Liver (tissue), 9 donors: ENCODE results near the gene TVP23C. TPM values are rescaled to one million over a fixed set of nuclear protein-coding genes. Genes with fewer than 3 reads are reported as not detected.

ENCODE experiments used
- DNase-seq: peaks from one replicate; pipeline ENCODE4 v3.0.0-alpha.2; 2017; ENCODE audit warnings: low spot score
- H3K27ac ChIP-seq, 2 donors: one replicate each; pipeline ENCODE4 v1.7.0; 2013; ENCODE audit warnings: inconsistent platforms in 2 of 2, low read length in 2 of 2, control low read depth in 1 of 2, low read depth in 1 of 2, mild to moderate bottlenecking in 1 of 2
- H3K27me3 ChIP-seq, 4 donors: one replicate each; pipeline versions ENCODE4 v1.6.1 to v1.7.0; 2013; ENCODE audit warnings: low read length in 3 of 4, inconsistent platforms in 1 of 4, mild to moderate bottlenecking in 1 of 4, moderate library complexity in 1 of 4; ENCODE audit not compliant: control insufficient read depth in 4 of 4, insufficient read depth in 4 of 4
- H3K36me3 ChIP-seq, 4 donors: one replicate each; pipeline versions ENCODE4 v1.6.1 to v1.7.0; 2013; ENCODE audit warnings: low read length in 3 of 4, mild to moderate bottlenecking in 3 of 4, low read depth in 1 of 4, moderate library complexity in 1 of 4; ENCODE audit not compliant: control insufficient read depth in 4 of 4, insufficient read depth in 3 of 4
- H3K4me1 ChIP-seq, 4 donors: one replicate each; pipeline versions ENCODE4 v1.6.1 to v1.7.0; 2013; ENCODE audit warnings: low read length in 3 of 4, mild to moderate bottlenecking in 3 of 4, moderate library complexity in 1 of 4; ENCODE audit not compliant: control insufficient read depth in 4 of 4, insufficient read depth in 4 of 4
- H3K4me3 ChIP-seq, 3 donors: one replicate each; pipeline versions ENCODE4 v1.6.1 to v1.7.0; 2013; ENCODE audit warnings: low read length in 3 of 3, control low read depth in 1 of 3, low read depth in 1 of 3, mild to moderate bottlenecking in 1 of 3
- H3K9ac ChIP-seq, 2 donors: one replicate each; pipeline ENCODE4 v1.7.0; 2013; ENCODE audit warnings: low read length in 2 of 2, mild to moderate bottlenecking in 2 of 2, moderate library complexity in 2 of 2, control low read depth in 1 of 2, low read depth in 1 of 2
- H3K9me3 ChIP-seq, 4 donors: one replicate each; pipeline versions ENCODE4 v1.6.1 to v1.7.0; 2013; ENCODE audit warnings: low read length in 3 of 4; ENCODE audit not compliant: control insufficient read depth in 4 of 4
- FOXA1 ChIP-seq: IDR thresholded peaks from 2 replicates; pipeline ENCODE4 v1.6.1; 2016; ENCODE audit warnings: antibody characterized with exemption
- FOXA2 ChIP-seq: IDR thresholded peaks from 2 replicates; pipeline ENCODE4 v1.6.1; 2016; ENCODE audit warnings: antibody characterized with exemption
- GABPA ChIP-seq, 2 donors: IDR thresholded peaks in 1 of 2; conservative IDR thresholded peaks in 1 of 2; 2 replicates each; pipeline ENCODE4 v1.6.1; 2016; ENCODE audit warnings: antibody characterized with exemption in 2 of 2, mild to moderate bottlenecking in 1 of 2, moderate library complexity in 1 of 2
- HNF4A ChIP-seq, 2 donors: conservative IDR thresholded peaks; 2 replicates each; pipeline ENCODE4 v1.6.1; 2016; ENCODE audit warnings: antibody characterized with exemption in 2 of 2, mild to moderate bottlenecking in 2 of 2
- HNF4G ChIP-seq: IDR thresholded peaks from 2 replicates; pipeline ENCODE4 v1.6.1; 2016; ENCODE audit warnings: antibody characterized with exemption
- JUND ChIP-seq, 2 donors: IDR thresholded peaks; 2 replicates each; pipeline ENCODE4 v1.6.1; 2016; ENCODE audit warnings: antibody characterized with exemption in 2 of 2
- RAD21 ChIP-seq, 2 donors: IDR thresholded peaks; 2 replicates each; pipeline ENCODE4 v1.6.1; 2016; ENCODE audit warnings: antibody characterized with exemption in 2 of 2, mild to moderate bottlenecking in 2 of 2
- RXRA ChIP-seq, 2 donors: IDR thresholded peaks; 2 replicates each; pipeline ENCODE4 v1.6.1; 2017 to 2018; ENCODE audit warnings: antibody characterized with exemption in 2 of 2, mild to moderate bottlenecking in 1 of 2
- SP1 ChIP-seq: IDR thresholded peaks from 2 replicates; pipeline ENCODE4 v1.6.1; 2018; ENCODE audit warnings: antibody characterized with exemption, mild to moderate bottlenecking
- TAF1 ChIP-seq: conservative IDR thresholded peaks from 2 replicates; pipeline ENCODE4 v1.6.1; 2016; ENCODE audit warnings: antibody characterized with exemption, mild to moderate bottlenecking
- YY1 ChIP-seq: IDR thresholded peaks from 2 replicates; pipeline ENCODE4 v1.6.1; 2016; ENCODE audit warnings: antibody characterized with exemption, mild to moderate bottlenecking
- WGBS: extraction: QIAGEN DNeasy Blood & Tissue Kit; methylation state at CpG from one replicate; pipeline ENCODE4 v1.1.7; 2013; 5-methylcytosine and 5-hydroxymethylcytosine counted together
- polyA plus RNA-seq, 2 donors: library from polyadenylated mRNA; stranded (reverse) in 1 of 2; unstranded in 1 of 2; fragments of 200-250 nt in 1 of 2; fragments of >200 nt in 1 of 2; fragmentation: Nextera tagmentation in 1 of 2; extraction: Ambion mirVana in 1 of 2; gene quantifications; one replicate each; pipeline versions ENCODE4 v1.2.1 to v1.2.3, GENCODE V29; 2013 to 2015
- total RNA-seq, 2 donors: library from RNA; depleted of rRNA; stranded (reverse); fragments of >200 nt; gene quantifications; one replicate each; pipeline ENCODE4 v1.2.3, GENCODE V29; 2014
- TF ChIP-seq, protein P1 (sequence below): fragments of 150-350 bp; IDR thresholded peaks from 2 replicates; pipeline ENCODE4 v1.5.1; 2017; ENCODE audit warnings: improper control_type of control experiment, low read depth, low read length; ENCODE audit not compliant: missing input control
- TF ChIP-seq, protein P2 (sequence below): IDR thresholded peaks from 2 replicates; pipeline ENCODE4 v1.6.1; 2016; ENCODE audit warnings: antibody characterized with exemption
- TF ChIP-seq, protein P3 (sequence below): IDR thresholded peaks from 2 replicates; pipeline ENCODE4 v1.6.1; 2016; ENCODE audit warnings: antibody characterized with exemption
- donor health status: healthy.
- donor health status: healthy.
- donor health status: healthy.
- donor health status: healthy.
- donor health status: healthy.

TVP23C gene
- total and polyA plus RNA-seq, 4 donors: 0.77 to 20.7 (median 4.9) TPM

DNA sequence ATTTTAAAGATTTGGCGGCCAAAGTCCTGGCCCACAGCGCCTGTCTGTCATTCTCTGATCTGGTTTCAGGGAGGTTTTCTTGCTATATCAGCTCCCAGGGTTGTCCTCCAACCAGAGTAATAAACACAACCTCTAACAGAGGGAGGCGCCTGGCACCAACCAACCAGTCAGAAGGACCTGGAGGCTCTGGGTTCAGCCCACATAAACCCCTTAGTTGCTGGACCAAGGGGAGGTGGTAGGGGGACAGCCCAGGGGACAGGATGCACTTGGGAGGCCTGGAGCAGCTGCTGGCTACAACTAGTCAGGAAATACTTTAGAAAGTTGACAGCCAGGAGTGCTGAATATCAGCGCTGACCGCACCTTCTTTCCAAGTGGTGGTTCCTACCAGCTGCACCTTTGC lies 54.2 kb downstream of the TVP23C start:
- Histone ChIP-seq H3K9me3 (no peaks in the 10 kb centered on the region), H3K27me3 (no peaks in the 10 kb centered on the region), H3K9ac (no peak overlapping the region), H3K4me3 (no peak overlapping the region), H3K4me1 (no peaks in the 10 kb centered on the region), H3K36me3 (peaks cover 0 to 5% (median 0%) of the 10 kb centered on the region in 4 donors), H3K27ac (no peak overlapping the region)
- TF ChIP-seq FOXA1: no peak
- TF ChIP-seq JUND (IDR thresholded peaks at IDR 0.05): no peak
- no peak for TF ChIP-seq FOXA2
- no peak for DNase-seq
- 88% methylated on average over 5 of the region's 5 CpGs for WGBS

DNA sequence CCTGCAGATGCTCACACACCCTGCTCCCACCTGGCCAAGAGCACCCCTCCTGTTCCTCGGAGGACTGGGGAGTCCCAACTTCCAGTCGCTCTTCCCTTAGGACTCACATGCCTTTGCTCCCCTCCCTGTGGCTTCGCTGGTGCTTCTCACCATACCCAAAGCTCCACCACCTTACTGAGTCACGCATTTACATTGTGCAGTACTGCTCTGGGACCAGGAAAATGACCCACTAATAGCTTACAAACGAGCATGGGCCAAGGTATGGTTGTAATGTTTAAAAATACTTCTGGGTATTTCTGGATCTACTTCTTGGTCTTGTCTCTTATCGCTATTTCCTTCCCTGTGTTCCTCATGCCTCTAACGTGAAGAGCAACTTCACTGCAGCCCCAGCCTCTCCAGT lies 54.8 kb downstream of the TVP23C start:
- Histone ChIP-seq H3K9me3 (no peaks in the 10 kb centered on the region), H3K27me3 (no peaks in the 10 kb centered on the region), H3K4me1 (no peaks in the 10 kb centered on the region), H3K36me3 (peaks cover 0 to 1% (median 0%) of the 10 kb centered on the region in 4 donors), H3K4me3 (no peak overlapping the region), H3K9ac (no peak overlapping the region), H3K27ac (no peak overlapping the region)
- TF ChIP-seq, protein P1, sequence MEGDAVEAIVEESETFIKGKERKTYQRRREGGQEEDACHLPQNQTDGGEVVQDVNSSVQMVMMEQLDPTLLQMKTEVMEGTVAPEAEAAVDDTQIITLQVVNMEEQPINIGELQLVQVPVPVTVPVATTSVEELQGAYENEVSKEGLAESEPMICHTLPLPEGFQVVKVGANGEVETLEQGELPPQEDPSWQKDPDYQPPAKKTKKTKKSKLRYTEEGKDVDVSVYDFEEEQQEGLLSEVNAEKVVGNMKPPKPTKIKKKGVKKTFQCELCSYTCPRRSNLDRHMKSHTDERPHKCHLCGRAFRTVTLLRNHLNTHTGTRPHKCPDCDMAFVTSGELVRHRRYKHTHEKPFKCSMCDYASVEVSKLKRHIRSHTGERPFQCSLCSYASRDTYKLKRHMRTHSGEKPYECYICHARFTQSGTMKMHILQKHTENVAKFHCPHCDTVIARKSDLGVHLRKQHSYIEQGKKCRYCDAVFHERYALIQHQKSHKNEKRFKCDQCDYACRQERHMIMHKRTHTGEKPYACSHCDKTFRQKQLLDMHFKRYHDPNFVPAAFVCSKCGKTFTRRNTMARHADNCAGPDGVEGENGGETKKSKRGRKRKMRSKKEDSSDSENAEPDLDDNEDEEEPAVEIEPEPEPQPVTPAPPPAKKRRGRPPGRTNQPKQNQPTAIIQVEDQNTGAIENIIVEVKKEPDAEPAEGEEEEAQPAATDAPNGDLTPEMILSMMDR: no peak
- TF ChIP-seq, protein P2, sequence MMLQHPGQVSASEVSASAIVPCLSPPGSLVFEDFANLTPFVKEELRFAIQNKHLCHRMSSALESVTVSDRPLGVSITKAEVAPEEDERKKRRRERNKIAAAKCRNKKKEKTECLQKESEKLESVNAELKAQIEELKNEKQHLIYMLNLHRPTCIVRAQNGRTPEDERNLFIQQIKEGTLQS: no peak
- TF ChIP-seq TAF1 (no peak), HNF4G (no peak), RAD21 (IDR thresholded peaks at IDR 0.05) (no peak), HNF4A (conservative IDR thresholded peaks at IDR 0.05) (no peak), YY1 (no peak), GABPA (IDR thresholded peaks at IDR 0.05 in 1 of 2, conservative IDR thresholded peaks at IDR 0.05 in 1 of 2) (no peak), RXRA (IDR thresholded peaks at IDR 0.05) (no peak), SP1 (no peak), FOXA2 (no peak)
- TF ChIP-seq, protein P3, sequence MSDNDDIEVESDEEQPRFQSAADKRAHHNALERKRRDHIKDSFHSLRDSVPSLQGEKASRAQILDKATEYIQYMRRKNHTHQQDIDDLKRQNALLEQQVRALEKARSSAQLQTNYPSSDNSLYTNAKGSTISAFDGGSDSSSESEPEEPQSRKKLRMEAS: no peak
- 85% methylated on average over 7 of the region's 7 CpGs for WGBS
- DNase-seq: no peak

DNA sequence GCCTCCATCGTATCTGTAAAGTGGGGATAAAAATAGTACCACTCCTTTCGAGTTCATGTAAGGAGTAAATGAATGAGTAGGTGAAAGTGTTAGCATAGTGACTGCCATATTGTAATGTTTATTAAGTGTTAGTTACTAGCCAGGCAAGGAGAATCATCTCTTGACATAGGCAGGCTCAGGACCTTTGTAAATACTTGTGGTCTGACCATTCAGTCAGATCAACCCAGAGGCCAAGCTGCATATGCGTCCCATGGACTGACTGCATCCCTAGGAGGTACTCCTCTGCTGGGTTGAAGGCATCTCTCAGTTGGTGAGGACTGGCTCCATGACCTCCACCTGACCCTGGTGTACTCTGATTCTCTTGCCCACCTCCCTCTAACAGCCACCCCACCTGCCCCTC lies 55.4 kb downstream of the TVP23C start:
- no peak for DNase-seq
- Histone ChIP-seq H3K4me1 (no peaks in the 10 kb centered on the region), H3K9ac (no peak overlapping the region), H3K4me3 (no peak overlapping the region), H3K27ac (no peak overlapping the region), H3K9me3 (no peaks in the 10 kb centered on the region), H3K27me3 (no peaks in the 10 kb centered on the region), H3K36me3 (no peaks in the 10 kb centered on the region)
- no peak for TF ChIP-seq RAD21 (IDR thresholded peaks at IDR 0.05)
- 95% methylated on average over 3 of the region's 3 CpGs for WGBS
